ENCODE measurements around the gene MCTP1. TPM values are rescaled to one million over a fixed set of nuclear protein-coding genes. Genes with fewer than 3 reads are reported as not detected.

MCTP1 gene
- total RNA-seq, 1 experiment from 2014 or later = 7.5 TPM

DNA sequence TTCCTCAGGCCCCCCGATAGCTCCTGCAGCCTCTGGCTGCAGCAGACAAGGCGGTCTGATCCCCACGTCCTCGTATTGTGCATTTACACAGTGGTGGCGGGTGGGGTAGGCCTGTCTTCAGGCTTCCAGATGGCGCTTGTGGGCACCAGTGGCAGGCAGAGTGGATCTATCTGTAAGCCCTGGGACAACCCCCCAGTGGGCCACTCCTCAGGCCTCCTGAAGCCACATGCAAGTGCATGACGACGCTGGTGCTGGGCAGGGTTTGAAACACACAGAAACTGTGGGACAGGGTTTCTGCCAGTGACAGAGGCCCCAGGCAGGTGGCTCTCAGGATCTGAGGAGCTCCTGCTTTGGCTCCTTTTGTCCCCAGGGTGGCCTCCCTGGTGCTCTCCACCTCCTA is 624.4 kb downstream of the MCTP1 start:
- Histone ChIP-seq H3K4me2 (ENCODE audit: low read length) (no peak overlapping the region), H3K9ac (ENCODE audit: low read length) (no peak overlapping the region), H3K27me3 (ENCODE audit: low read length) (no peaks in the 10 kb centered on the region), H2AFZ (ENCODE audit: low read length) (no peak overlapping the region), H3K9me2 (replicated peaks; ENCODE audit: low read length) (no peaks in the 10 kb centered on the region), H4K20me1 (ENCODE audit: low read length) (no peaks in the 10 kb centered on the region), H3K4me1 (ENCODE audit: insufficient read depth, low read length) (no peaks in the 10 kb centered on the region), H3K9me3 (ENCODE audit: low read length) (no peaks in the 10 kb centered on the region), H3K36me3 (ENCODE audit: low read depth, low read length) (peaks cover 25% of the 10 kb centered on the region), H3K27ac (ENCODE audit: low read length) (no peak overlapping the region), H3K79me2 (ENCODE audit: low read length) (no peaks in the 10 kb centered on the region), H3K4me3 (ENCODE audit: low read length) (no peak overlapping the region), H3F3A (ENCODE audit: low read length, unreplicated experiment) (no peaks in the 10 kb centered on the region)
- TF ChIP-seq EZH2phosphoT487 (IDR thresholded peaks at IDR 0.05; ENCODE audit: borderline replicate concordance, low read length) (no peak), EZH2 (IDR thresholded peaks at IDR 0.05; ENCODE audit: low read length, unreplicated experiment) (no peak)
- DNase-seq (no peak), ATAC-seq (no peak)
- ChIA-PET CTCF (no interaction called here), POLR2A (ENCODE audit: unreplicated experiment) (no interaction called here)
- BruUV-seq (replicated peaks) = no TSS peak
- intact Hi-C loops (cut with micrococcal nuclease) = no loop called here

DNA sequence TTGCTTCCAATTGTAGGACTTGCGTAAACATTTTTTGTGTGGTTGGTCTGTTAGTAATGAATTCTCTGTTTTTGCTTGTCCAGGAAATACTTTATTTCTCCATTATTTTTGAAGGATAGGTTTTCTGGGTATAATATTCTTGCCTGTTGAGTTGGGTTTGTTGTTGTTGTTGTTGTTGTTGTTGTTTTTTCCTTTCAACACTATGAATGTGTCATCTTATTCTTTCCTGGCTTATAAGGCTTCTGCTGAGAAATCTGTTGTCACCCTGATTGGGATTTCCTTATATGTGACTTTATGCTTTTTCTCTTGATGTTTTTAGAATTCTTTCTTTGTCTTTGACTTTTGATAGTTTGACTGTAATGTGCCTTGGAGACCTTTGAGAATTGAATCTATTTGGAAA is 626.6 kb downstream of the MCTP1 start:
- POLR2A ChIA-PET (ENCODE audit: unreplicated experiment) = no interaction called here
- no TSS peak for BruUV-seq (replicated peaks)
- Histone ChIP-seq H3K9me2 (replicated peaks; ENCODE audit: low read length) (no peaks in the 10 kb centered on the region), H3K4me1 (ENCODE audit: insufficient read depth, low read length) (no peaks in the 10 kb centered on the region), H3F3A (ENCODE audit: low read length, unreplicated experiment) (no peaks in the 10 kb centered on the region), H3K9me3 (ENCODE audit: low read length) (no peaks in the 10 kb centered on the region), H3K4me2 (ENCODE audit: low read length) (no peak overlapping the region), H3K36me3 (ENCODE audit: low read depth, low read length) (peaks cover 33% of the 10 kb centered on the region), H3K4me3 (ENCODE audit: low read length) (no peak overlapping the region), H3K9ac (ENCODE audit: low read length) (no peak overlapping the region), H2AFZ (ENCODE audit: low read length) (no peak overlapping the region), H3K79me2 (ENCODE audit: low read length) (no peaks in the 10 kb centered on the region), H4K20me1 (ENCODE audit: low read length) (no peaks in the 10 kb centered on the region), H3K27ac (ENCODE audit: low read length) (no peak overlapping the region), H3K27me3 (ENCODE audit: low read length) (no peaks in the 10 kb centered on the region)
- CTCF ChIA-PET = no interaction called here
- TF ChIP-seq EZH2 (IDR thresholded peaks at IDR 0.05; ENCODE audit: low read length, unreplicated experiment) = no peak
- TF ChIP-seq CTCF (conservative IDR thresholded peaks at IDR 0.05; ENCODE audit: low read depth, low read length) = no peak
- no peak for TF ChIP-seq EZH2phosphoT487 (IDR thresholded peaks at IDR 0.05; ENCODE audit: borderline replicate concordance, low read length)
- DNase-seq (no peak), ATAC-seq (no peak)
- intact Hi-C loops (cut with micrococcal nuclease) = no loop called here

Other genes with a start within 250 kb of the MCTP1 start
- not detected in 2 replicates for gene FAM81B, start 106.3 kb upstream of the MCTP1 start, total RNA-seq (2014; rRNA removed)